NB4 (cell line): ENCODE results near the gene WNK1.

Source experiments
- MYC ChIP-seq: IDR thresholded peaks from 2 replicates; pipeline ENCODE4 v1.6.1; 2011; ENCODE audit warnings: low read depth, low read length
- POLR2A ChIP-seq: IDR thresholded peaks from 2 replicates; pipeline ENCODE4 v1.6.1; 2011; ENCODE audit warnings: mild to moderate bottlenecking; ENCODE audit not compliant: insufficient read length; ENCODE audit errors: extremely low read depth
- TF ChIP-seq, protein P1 (sequence below): IDR thresholded peaks from one replicate; pipeline ENCODE4 v1.5.1; 2012; ENCODE audit warnings: low read depth, low read length

DNA sequence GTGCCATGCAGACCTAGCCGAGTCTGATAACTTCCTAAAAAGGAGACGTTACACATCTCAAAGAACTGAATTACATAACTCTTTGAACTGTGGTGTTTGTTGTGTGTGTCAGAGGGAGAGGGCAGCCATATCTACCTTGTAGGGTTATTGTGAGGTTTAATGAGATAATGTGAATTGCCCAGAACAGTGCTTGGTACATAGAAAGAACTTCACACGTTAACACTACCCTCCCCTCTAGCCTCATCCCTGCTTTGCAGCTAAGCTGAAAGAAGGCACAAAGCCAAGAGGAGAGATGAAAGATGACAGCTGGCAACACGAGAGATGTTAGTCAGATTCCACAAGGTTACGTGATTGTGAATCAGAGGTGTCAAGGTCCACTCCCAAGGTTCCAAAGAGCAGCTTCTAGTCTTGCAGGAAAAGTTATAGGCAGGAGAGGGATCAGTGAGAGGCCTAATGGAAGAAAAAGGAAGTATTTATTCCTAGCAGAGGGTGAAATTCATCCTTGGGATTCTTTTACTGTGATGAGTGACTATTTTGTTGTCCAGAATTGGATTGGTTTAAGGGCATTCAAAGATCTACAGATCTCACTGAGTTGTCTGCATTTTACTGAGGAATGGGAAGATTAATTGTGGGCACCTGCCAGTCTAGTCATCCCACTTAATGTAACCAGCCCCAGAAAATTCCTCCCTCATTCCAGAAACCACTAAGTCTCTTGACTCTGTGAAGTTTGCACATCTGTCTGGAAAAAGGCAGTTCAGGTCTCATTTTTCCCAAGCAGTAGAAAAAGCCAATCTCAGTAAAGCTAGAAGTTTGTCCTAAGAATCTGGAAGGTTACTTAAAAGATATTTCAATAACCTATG lies 25.9 kb upstream of the WNK1 start:
- TF ChIP-seq, protein P1, sequence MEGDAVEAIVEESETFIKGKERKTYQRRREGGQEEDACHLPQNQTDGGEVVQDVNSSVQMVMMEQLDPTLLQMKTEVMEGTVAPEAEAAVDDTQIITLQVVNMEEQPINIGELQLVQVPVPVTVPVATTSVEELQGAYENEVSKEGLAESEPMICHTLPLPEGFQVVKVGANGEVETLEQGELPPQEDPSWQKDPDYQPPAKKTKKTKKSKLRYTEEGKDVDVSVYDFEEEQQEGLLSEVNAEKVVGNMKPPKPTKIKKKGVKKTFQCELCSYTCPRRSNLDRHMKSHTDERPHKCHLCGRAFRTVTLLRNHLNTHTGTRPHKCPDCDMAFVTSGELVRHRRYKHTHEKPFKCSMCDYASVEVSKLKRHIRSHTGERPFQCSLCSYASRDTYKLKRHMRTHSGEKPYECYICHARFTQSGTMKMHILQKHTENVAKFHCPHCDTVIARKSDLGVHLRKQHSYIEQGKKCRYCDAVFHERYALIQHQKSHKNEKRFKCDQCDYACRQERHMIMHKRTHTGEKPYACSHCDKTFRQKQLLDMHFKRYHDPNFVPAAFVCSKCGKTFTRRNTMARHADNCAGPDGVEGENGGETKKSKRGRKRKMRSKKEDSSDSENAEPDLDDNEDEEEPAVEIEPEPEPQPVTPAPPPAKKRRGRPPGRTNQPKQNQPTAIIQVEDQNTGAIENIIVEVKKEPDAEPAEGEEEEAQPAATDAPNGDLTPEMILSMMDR, result no peak
- TF ChIP-seq POLR2A (no peak), MYC (no peak)
